CD4-positive, alpha-beta T cell (primary cell): ENCODE measurements around the gene NTN1. TPM values are rescaled to one million over a fixed set of nuclear protein-coding genes. Genes with fewer than 3 reads are reported as not detected.

ENCODE experiments used
- ATAC-seq: fragments of 200-7000 bp; cut with Tn5 transposase; one replicate; pipeline ENCODE4 v1.10.0; 2022; ENCODE audit warnings: mild to moderate bottlenecking; ENCODE audit not compliant: poor library complexity
- CTCF ChIA-PET: fragments of 350-600 bp; sonication (Branson Sonifier 250); formaldehyde crosslinking; loops from one replicate; lab custom pipeline; 2021; ENCODE audit warnings: antibody characterized with exemption, inconsistent platforms; lab: Charles Lee
- POLR2A ChIA-PET: fragments of 350-600 bp; sonication (Branson Sonifier 250); formaldehyde crosslinking; loops from one replicate; lab custom pipeline; 2021; ENCODE audit warnings: antibody characterized with exemption, inconsistent platforms; lab: Charles Lee
- DNase-seq, 14 experiments: peaks; one replicate each; pipeline ENCODE4 v3.0.0-alpha.2; 2013 to 2020; ENCODE audit warnings: mixed read lengths in 2 of 14
- H3K27ac ChIP-seq, 2 donors: one replicate each; pipeline versions ENCODE4 v1.5.1 to v1.7.0; 2013; ENCODE audit warnings: low read length in 2 of 2, low read depth in 1 of 2, mild to moderate bottlenecking in 1 of 2
- H3K27me3 ChIP-seq, 2 experiments: 1 replicate in 1 of 2; 2 replicates in 1 of 2; pipeline versions ENCODE4 v1.6.1 to v1.7.0; 2013; ENCODE audit warnings: low read length in 2 of 2, control low read depth in 1 of 2, mild to moderate bottlenecking in 1 of 2, moderate library complexity in 1 of 2; ENCODE audit not compliant: insufficient read depth in 2 of 2, control insufficient read depth in 1 of 2
- H3K36me3 ChIP-seq: one replicate; pipeline ENCODE4 v1.6.1; 2013; ENCODE audit warnings: low read length, control low read depth; ENCODE audit not compliant: insufficient read depth
- H3K4me1 ChIP-seq: one replicate; pipeline ENCODE4 v1.6.1; 2013; ENCODE audit warnings: low read length, control low read depth; ENCODE audit not compliant: insufficient read depth
- H3K4me3 ChIP-seq: one replicate; pipeline ENCODE4 v1.5.1; 2013; ENCODE audit warnings: mild to moderate bottlenecking, low read length, moderate library complexity
- H3K9me3 ChIP-seq, 2 experiments: 1 replicate in 1 of 2; 2 replicates in 1 of 2; pipeline versions ENCODE4 v1.6.1 to v1.7.0; 2013; ENCODE audit warnings: low read length in 2 of 2, mild to moderate bottlenecking in 2 of 2, control low read depth in 1 of 2, moderate library complexity in 1 of 2; ENCODE audit not compliant: control insufficient read depth in 1 of 2, insufficient read depth in 1 of 2
- H3K27ac Mint-ChIP-seq: one replicate; pipeline ENCODE4 v1.8.0; 2020; ENCODE audit warnings: mixed read lengths
- H3K27me3 Mint-ChIP-seq: one replicate; pipeline ENCODE4 v1.8.0; 2021; ENCODE audit warnings: mixed read lengths
- H3K36me3 Mint-ChIP-seq: one replicate; pipeline ENCODE4 v1.8.0; 2021; ENCODE audit warnings: low read depth, mixed read lengths
- H3K4me1 Mint-ChIP-seq: one replicate; pipeline ENCODE4 v1.8.0; 2021; ENCODE audit warnings: low read depth, mixed read lengths
- H3K4me3 Mint-ChIP-seq: one replicate; pipeline ENCODE4 v1.8.0; 2020; ENCODE audit warnings: mild to moderate bottlenecking, mixed read lengths
- H3K9me3 Mint-ChIP-seq: one replicate; pipeline ENCODE4 v1.8.0; 2020; ENCODE audit warnings: mixed read lengths
- CTCF ChIP-seq: fragments of 200-600 bp; IDR thresholded peaks from one replicate; pipeline ENCODE4 v1.8.0; 2022; ENCODE audit warnings: antibody characterized with exemption, mild to moderate bottlenecking
- intact Hi-C, 2 experiments: fragments of 100-400 bp; cut with DNase I in 1 of 2; cut with micrococcal nuclease in 1 of 2; formaldehyde crosslinking; loops; one replicate each; pipeline versions ENCODE4 v1.15.1 to v1.9.0; 2023 to 2025; cut with DNase I, micrococcal nuclease
- total RNA-seq, 174 experiments: library from RNA in 2 of 174; stranded (reverse) in 2 of 174; gene quantifications; one replicate each; pipeline ENCODE4 v1.2.3 and lab custom pipeline; 2021 to 2026

The NTN1 gene
- total RNA-seq, 2 experiments from 2014 or later = 0.08 to 0.14 TPM

- H3K27ac ChIP-seq = no peak overlapping the region
- Mint-ChIP-seq H3K27me3 (peaks cover 77% of the 10 kb centered on the region), H3K9me3 (no peaks in the 10 kb centered on the region), H3K36me3 (no peaks in the 10 kb centered on the region), H3K4me3 (peak overlapping the region; percentile 58), H3K27ac (no peak overlapping the region), H3K4me1 (peaks cover 17% of the 10 kb centered on the region)
- ChIA-PET POLR2A (no interaction called here), CTCF (interaction anchor here (0.6 to 1.5 kb wide), 4 partner anchors 37 to 519 kb away, joined by 3 to 6 read pairs (median 4); partner anchors contain the start of gene PIK3R5)
- H3K36me3 ChIP-seq = no peaks in the 10 kb centered on the region
- peaks cover 0 to 29% of the 10 kb centered on the region in 2 experiments for H3K9me3 ChIP-seq
- no peak overlapping the region for H3K4me3 ChIP-seq
- H3K27me3 ChIP-seq = peaks cover 44 to 65% of the 10 kb centered on the region in 2 experiments
- TF ChIP-seq CTCF = no peak
- peak in 5 of 14 experiments; percentile 26 to 69 (median 40) for DNase-seq
- peak; percentile 45 for ATAC-seq
- H3K4me1 ChIP-seq = peaks cover 22% of the 10 kb centered on the region
- intact Hi-C loops = loop anchor here in 1 of 2 experiments (5.0 kb wide), 1 partner anchor 525 kb away; no protein-coding TSS in a partner anchor
These were observed 18.5 kb upstream of the NTN1 start for GRCh38 chr17:9002606-9003354.

DNA sequence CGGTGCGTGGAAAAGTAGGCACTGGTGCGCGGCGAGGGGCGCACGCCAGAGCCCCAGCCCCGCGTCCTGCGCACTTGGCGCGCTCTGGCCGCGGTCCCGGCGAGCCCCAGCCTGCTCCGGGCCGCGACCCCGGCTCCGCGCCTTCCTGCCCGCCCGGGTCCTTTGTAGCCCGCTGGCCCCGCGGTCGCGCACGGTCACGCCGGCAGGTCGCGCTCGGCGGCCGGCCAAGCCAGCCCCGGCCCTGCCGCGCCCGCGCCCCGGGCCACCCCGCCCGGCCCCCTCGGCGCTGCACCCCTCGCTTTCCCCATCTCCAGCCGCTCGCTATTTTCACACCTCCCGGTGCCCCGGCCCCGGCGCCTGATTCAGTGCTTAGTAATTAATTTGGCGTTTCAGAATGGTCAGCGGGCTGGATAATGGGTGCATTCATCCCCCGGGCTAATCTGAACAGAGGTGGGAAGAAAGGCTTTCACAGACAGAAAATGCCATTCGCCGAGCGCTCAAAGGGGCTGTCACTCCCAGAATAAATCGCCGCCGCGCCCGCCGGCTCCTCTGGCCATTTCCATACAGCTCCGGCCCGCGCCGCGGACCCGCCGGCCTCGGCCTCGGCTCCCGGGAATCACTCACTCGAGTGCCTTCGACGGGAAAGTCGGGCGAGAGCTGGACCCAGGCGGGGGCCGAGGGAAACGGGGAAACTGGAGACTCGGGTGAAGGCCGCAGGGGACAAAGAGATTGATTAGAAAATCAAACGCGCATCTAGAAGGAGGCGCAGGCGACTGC lies 17.8 kb upstream of the NTN1 start:
- Mint-ChIP-seq H3K4me3 (peak overlapping the region; percentile 77), H3K9me3 (no peaks in the 10 kb centered on the region), H3K4me1 (peaks cover 14% of the 10 kb centered on the region), H3K27me3 (peaks cover 74% of the 10 kb centered on the region), H3K36me3 (no peaks in the 10 kb centered on the region), H3K27ac (no peak overlapping the region)
- Histone ChIP-seq H3K27ac (no peak overlapping the region), H3K9me3 (peaks cover 0 to 29% of the 10 kb centered on the region in 2 experiments), H3K27me3 (peaks cover 45 to 68% of the 10 kb centered on the region in 2 experiments), H3K36me3 (no peaks in the 10 kb centered on the region), H3K4me1 (peaks cover 20% of the 10 kb centered on the region), H3K4me3 (peak overlapping the region; percentile 2)
- ChIA-PET CTCF (interaction anchor here (0.6 to 1.5 kb wide), 3 partner anchors 38 to 519 kb away, joined by 3 to 6 read pairs (median 4); partner anchors contain the start of gene PIK3R5), POLR2A (no interaction called here)
- DNase-seq = no peak
- no peak for ATAC-seq
- intact Hi-C loops = loop anchor here in 1 of 2 experiments (5.0 kb wide), 1 partner anchor 524 kb away; no protein-coding TSS in a partner anchor
- TF ChIP-seq CTCF = no peak

- ATAC-seq (no peak), DNase-seq (no peak)
- Histone ChIP-seq H3K36me3 (no peaks in the 10 kb centered on the region), H3K9me3 (peaks cover 0 to 29% of the 10 kb centered on the region in 2 experiments), H3K27me3 (peaks cover 45 to 71% of the 10 kb centered on the region in 2 experiments), H3K4me3 (peak overlapping the region; percentile 2), H3K27ac (no peak overlapping the region), H3K4me1 (peaks cover 20% of the 10 kb centered on the region)
- POLR2A ChIA-PET = no interaction called here
- intact Hi-C loops = loop anchor here in 1 of 2 experiments (5.0 kb wide), 1 partner anchor 523 kb away; no protein-coding TSS in a partner anchor
- no peak overlapping the region for H3K27ac Mint-ChIP-seq
- H3K36me3 Mint-ChIP-seq = no peaks in the 10 kb centered on the region
- CTCF ChIA-PET = no interaction called here
- H3K4me1 Mint-ChIP-seq = peaks cover 14% of the 10 kb centered on the region
- peaks cover 75% of the 10 kb centered on the region for H3K27me3 Mint-ChIP-seq
- H3K4me3 Mint-ChIP-seq = no peak overlapping the region
- TF ChIP-seq CTCF = no peak
- no peaks in the 10 kb centered on the region for H3K9me3 Mint-ChIP-seq
These were observed 17.0 kb upstream of the NTN1 start for GRCh38 chr17:9004132-9004960.
